GM12878 (cell line): Measurements from ENCODE around the gene OR5C1.

Experiments
- CTCF ChIP-seq, 3 experiments: IDR thresholded peaks in 2 of 3; conservative IDR thresholded peaks in 1 of 3; 2 replicates each; pipeline ENCODE4 v1.5.1; 2011; ENCODE audit warnings: low read depth in 3 of 3, low read length in 3 of 3, mild to moderate bottlenecking in 3 of 3, control low read depth in 2 of 3, moderate library complexity in 2 of 3, inconsistent platforms in 1 of 3, mixed read lengths in 1 of 3; ENCODE audit not compliant: control insufficient read depth in 2 of 3, insufficient read depth in 1 of 3; ENCODE audit errors: extremely low read depth in 1 of 3
- GABPA ChIP-seq: IDR thresholded peaks from 2 replicates; pipeline ENCODE4 v1.6.1; 2014; ENCODE audit warnings: antibody characterized with exemption, low read depth, mild to moderate bottlenecking, inconsistent platforms
- IRF3 ChIP-seq: fragments of 450-650 bp; IDR thresholded peaks from 2 replicates; pipeline ENCODE4 v1.6.1; 2014; ENCODE audit warnings: mild to moderate bottlenecking
- NR2C2 ChIP-seq: IDR thresholded peaks from 2 replicates; pipeline ENCODE4 v1.6.1; 2011; ENCODE audit warnings: borderline replicate concordance, low read depth; ENCODE audit not compliant: control insufficient read depth, insufficient read length
- NRF1 ChIP-seq: conservative IDR thresholded peaks from 2 replicates; pipeline ENCODE4 v1.6.1; 2011; ENCODE audit warnings: mild to moderate bottlenecking, low read depth, low read length, improper control_type of control experiment
- REST ChIP-seq: IDR thresholded peaks from 2 replicates; pipeline ENCODE4 v1.6.1; 2012; ENCODE audit warnings: mild to moderate bottlenecking, low read depth, low read length
- YY1 ChIP-seq: IDR thresholded peaks from 2 replicates; pipeline ENCODE4 v1.6.1; 2011; ENCODE audit warnings: low read depth, mild to moderate bottlenecking, low read length
- ZNF384 ChIP-seq: IDR thresholded peaks from 2 replicates; pipeline ENCODE4 v1.6.1; 2012; ENCODE audit warnings: low read depth, mild to moderate bottlenecking, low read length, improper control_type of control experiment, borderline replicate concordance

- no peak for TF ChIP-seq GABPA
- no peak for TF ChIP-seq IRF3
- TF ChIP-seq REST, result no peak
- TF ChIP-seq NR2C2, result no peak
- TF ChIP-seq CTCF (IDR thresholded peaks at IDR 0.05 in 2 of 3, conservative IDR thresholded peaks at IDR 0.05 in 1 of 3; ENCODE audit: control insufficient read depth in 2 of 3, extremely low read depth in 1 of 3, insufficient read depth in 1 of 3, low read depth in 3 of 3, low read length in 3 of 3), result no peak
- TF ChIP-seq ZNF384, result no peak
- no peak for TF ChIP-seq NRF1
- TF ChIP-seq YY1, result no peak
Observed at GRCh38 chr9:122827761-122828093, 39.0 kb downstream of the OR5C1 start.
